HG02885 (cell line): ENCODE results near the gene PRDM7.
"Not testable (repeated sequence)": the region's sequence is repeated elsewhere in the genome, so short reads cannot be mapped to it uniquely, and the experiment has no call there.

Source experiments
- ATAC-seq: cut with Tn5 transposase; IDR thresholded peaks from one replicate; pipeline ENCODE4 v1.9.1; 2021; ENCODE audit warnings: mild to moderate bottlenecking; ENCODE audit not compliant: unreplicated experiment, poor library complexity

The PRDM7 gene

GRCh38 chr16:90018652-90019542, 58.2 kb downstream of the PRDM7 start, which contains the start of gene DBNDD1:
Gene DBNDD1 (minus strand): TSS chr16:90019456. CDS start chr16:90019341, 115 bp downstream.
- no peak for ATAC-seq

- no peak for ATAC-seq
These were observed 58.9 kb downstream of the PRDM7 start for GRCh38 chr16:90018297-90018651.

GRCh38 chr16:90016339-90016950, 60.7 kb downstream of the PRDM7 start:
- ATAC-seq, result no peak

- ATAC-seq, result no peak
These were observed 61.4 kb downstream of the PRDM7 start for GRCh38 chr16:90015586-90016338.

GRCh38 chr16:90012991-90013745, 64.0 kb downstream of the PRDM7 start:
- no peak for ATAC-seq

- ATAC-seq, result no peak
These were observed 65.1 kb downstream of the PRDM7 start for GRCh38 chr16:90011908-90012501.

GRCh38 chr16:90011508-90011819, 65.7 kb downstream of the PRDM7 start:
- no peak for ATAC-seq

GRCh38 chr16:90010676-90011507, 66.2 kb downstream of the PRDM7 start:
- ATAC-seq, result no peak

- ATAC-seq, result no peak
These were observed 67.8 kb downstream of the PRDM7 start for GRCh38 chr16:90009172-90009899.

- ATAC-seq, result peak; percentile 59
These were observed 68.4 kb downstream of the PRDM7 start for GRCh38 chr16:90008708-90009145.

GRCh38 chr16:90007635-90008234, 69.4 kb downstream of the PRDM7 start:
- ATAC-seq, result not testable (repeated sequence)

- no peak for ATAC-seq
These were observed 70.1 kb downstream of the PRDM7 start for GRCh38 chr16:90007015-90007414.
